B cell (primary cell): ENCODE measurements around the gene S100A3.

Experiments used
- CTCF ChIP-seq: fragments of 200-600 bp; IDR thresholded peaks from one replicate; pipeline ENCODE4 v1.8.0; 2022; ENCODE audit warnings: antibody characterized with exemption, mild to moderate bottlenecking
- EZH2 ChIP-seq: IDR thresholded peaks from 2 replicates; pipeline ENCODE4 v1.6.1; 2012; ENCODE audit warnings: borderline replicate concordance, low read depth, mild to moderate bottlenecking, moderate library complexity, low read length; ENCODE audit not compliant: insufficient read depth, poor library complexity, severe bottlenecking

- no peak for TF ChIP-seq CTCF
- TF ChIP-seq EZH2 = no peak
These were observed 23.9 kb downstream of the S100A3 start for GRCh38 chr1:153525088-153525728.
